Naive B cell (primary cell): ENCODE measurements around the gene NARF. TPM values are rescaled to one million over a fixed set of nuclear protein-coding genes. Genes with fewer than 3 reads are reported as not detected.

Experiments
- ATAC-seq, 2 donors: fragments of 150-1000 bp; cut with Tn5 transposase; 2 replicates each; pipeline ENCODE4 v1.10.0; 2021; ENCODE audit warnings: low read depth in 2 of 2, mild to moderate bottlenecking in 2 of 2, moderate library complexity in 2 of 2
- DNase-seq: peaks from one replicate; pipeline ENCODE4 v3.0.0; 2022
- H3K27ac Mint-ChIP-seq, 6 donors: one replicate each; pipeline ENCODE4 v1.8.0; 2020 to 2022; ENCODE audit warnings: mild to moderate bottlenecking in 6 of 6, mixed read lengths in 6 of 6, moderate library complexity in 5 of 6, inconsistent platforms in 2 of 6
- H3K27me3 Mint-ChIP-seq, 3 donors: one replicate each; pipeline ENCODE4 v1.8.0; 2021 to 2022; ENCODE audit warnings: mixed read lengths in 3 of 3, mild to moderate bottlenecking in 1 of 3
- H3K36me3 Mint-ChIP-seq, 2 donors: one replicate each; pipeline ENCODE4 v1.8.0; 2020 to 2022; ENCODE audit warnings: mixed read lengths in 2 of 2, inconsistent platforms in 1 of 2, mild to moderate bottlenecking in 1 of 2
- H3K4me1 Mint-ChIP-seq, 3 donors: one replicate each; pipeline ENCODE4 v1.8.0; 2020 to 2022; ENCODE audit warnings: mixed read lengths in 3 of 3, inconsistent platforms in 1 of 3, mild to moderate bottlenecking in 1 of 3, moderate library complexity in 1 of 3
- H3K4me3 Mint-ChIP-seq, 8 donors: one replicate each; pipeline ENCODE4 v1.8.0; 2020 to 2022; ENCODE audit warnings: mild to moderate bottlenecking in 8 of 8, mixed read lengths in 8 of 8, moderate library complexity in 8 of 8, inconsistent platforms in 2 of 8
- H3K9me3 Mint-ChIP-seq, 7 donors: one replicate each; pipeline ENCODE4 v1.8.0; 2020 to 2022; ENCODE audit warnings: mixed read lengths in 7 of 7, mild to moderate bottlenecking in 5 of 7, inconsistent platforms in 2 of 7, moderate library complexity in 1 of 7
- polyA plus RNA-seq, 6 donors: library from polyadenylated mRNA; unstranded; fragments of 300-500 nt; fragmentation: Illumina TruSeq; gene quantifications; one replicate each; pipeline ENCODE4 v1.2.3, GENCODE V29; 2021; ENCODE audit warnings: low read depth in 6 of 6

NARF gene
- polyA plus RNA-seq, 6 donors from 2014 or later = 72.3 to 137 (median 95.0) TPM

- H3K4me3 Mint-ChIP-seq = no peak overlapping the region
- no peak overlapping the region for H3K27ac Mint-ChIP-seq
- H3K4me1 Mint-ChIP-seq = peaks cover 14 to 43% (median 32%) of the 10 kb centered on the region in 3 donors
- DNase-seq = no peak
- no peak for ATAC-seq
- no peaks in the 10 kb centered on the region for H3K27me3 Mint-ChIP-seq
- no peaks in the 10 kb centered on the region for H3K9me3 Mint-ChIP-seq
- no peaks in the 10 kb centered on the region for H3K36me3 Mint-ChIP-seq
Observed at GRCh38 chr17:82436601-82437324, 21.8 kb upstream of the NARF start.

- no peak overlapping the region for H3K4me3 Mint-ChIP-seq
- no peak overlapping the region for H3K27ac Mint-ChIP-seq
- no peaks in the 10 kb centered on the region for H3K9me3 Mint-ChIP-seq
- H3K27me3 Mint-ChIP-seq = no peaks in the 10 kb centered on the region
- no peak for ATAC-seq
- H3K36me3 Mint-ChIP-seq = no peaks in the 10 kb centered on the region
- no peak for DNase-seq
- peaks cover 15 to 46% (median 32%) of the 10 kb centered on the region in 3 donors for H3K4me1 Mint-ChIP-seq
Observed at GRCh38 chr17:82437325-82437668, 21.2 kb upstream of the NARF start.

- ATAC-seq (no peak), DNase-seq (no peak)
- Mint-ChIP-seq H3K4me1 (peaks cover 15 to 47% (median 32%) of the 10 kb centered on the region in 3 donors), H3K4me3 (no peak overlapping the region), H3K9me3 (no peaks in the 10 kb centered on the region), H3K36me3 (peaks cover 0 to 5% of the 10 kb centered on the region in 2 donors), H3K27ac (peak overlapping the region in 2 of 6 donors; percentile 51 to 54), H3K27me3 (no peaks in the 10 kb centered on the region)
Observed at GRCh38 chr17:82438401-82439193, 19.9 kb upstream of the NARF start.

GRCh38 chr17:82439194-82439828 is 19.2 kb upstream of the NARF start:
- H3K4me1 Mint-ChIP-seq = peaks cover 12 to 40% (median 27%) of the 10 kb centered on the region in 3 donors
- ATAC-seq (no peak), DNase-seq (no peak)
- H3K36me3 Mint-ChIP-seq = peaks cover 0 to 5% of the 10 kb centered on the region in 2 donors
- H3K9me3 Mint-ChIP-seq = no peaks in the 10 kb centered on the region
- H3K27ac Mint-ChIP-seq = peak overlapping the region in 3 of 6 donors; percentile 24 to 51 (median 44)
- no peaks in the 10 kb centered on the region for H3K27me3 Mint-ChIP-seq
- H3K4me3 Mint-ChIP-seq = no peak overlapping the region

- ATAC-seq = no peak
- H3K4me3 Mint-ChIP-seq = peak overlapping the region in 5 of 8 donors; percentile 41 to 80 (median 72)
- no peaks in the 10 kb centered on the region for H3K9me3 Mint-ChIP-seq
- H3K4me1 Mint-ChIP-seq = peaks cover 12 to 35% (median 21%) of the 10 kb centered on the region in 3 donors
- peak overlapping the region in 4 of 6 donors; percentile 44 to 96 (median 92) for H3K27ac Mint-ChIP-seq
- peaks cover 0 to 5% of the 10 kb centered on the region in 2 donors for H3K36me3 Mint-ChIP-seq
- DNase-seq = no peak
- no peaks in the 10 kb centered on the region for H3K27me3 Mint-ChIP-seq
Observed at GRCh38 chr17:82439829-82440365, 18.6 kb upstream of the NARF start.

GRCh38 chr17:82440469-82440981 is 18.0 kb upstream of the NARF start:
- Mint-ChIP-seq H3K36me3 (peaks cover 0 to 5% of the 10 kb centered on the region in 2 donors), H3K4me3 (peak overlapping the region; percentile 41 to 82 (median 73)), H3K9me3 (no peaks in the 10 kb centered on the region), H3K27ac (peak overlapping the region in 5 of 6 donors; percentile 91 to 96 (median 94)), H3K27me3 (no peaks in the 10 kb centered on the region), H3K4me1 (peaks cover 12 to 30% (median 17%) of the 10 kb centered on the region in 3 donors)
- DNase-seq = peak; percentile 31
- peak; percentile 58 to 60 for ATAC-seq

- H3K9me3 Mint-ChIP-seq = no peaks in the 10 kb centered on the region
- H3K36me3 Mint-ChIP-seq = peaks cover 0 to 5% of the 10 kb centered on the region in 2 donors
- H3K4me1 Mint-ChIP-seq = peaks cover 12 to 36% (median 17%) of the 10 kb centered on the region in 3 donors
- no peaks in the 10 kb centered on the region for H3K27me3 Mint-ChIP-seq
- peak; percentile 12 to 19 for ATAC-seq
- H3K27ac Mint-ChIP-seq = peak overlapping the region in 4 of 6 donors; percentile 33 to 96 (median 94)
- no peak for DNase-seq
- peak overlapping the region in 6 of 8 donors; percentile 32 to 82 (median 73) for H3K4me3 Mint-ChIP-seq
Observed at GRCh38 chr17:82440991-82441627, 17.4 kb upstream of the NARF start.

- DNase-seq (no peak), ATAC-seq (peak; percentile 39 to 45)
- Mint-ChIP-seq H3K27me3 (no peaks in the 10 kb centered on the region), H3K36me3 (peaks cover 0 to 5% of the 10 kb centered on the region in 2 donors), H3K9me3 (no peaks in the 10 kb centered on the region), H3K4me3 (peak overlapping the region in 1 of 8 donors; percentile 31), H3K4me1 (peaks cover 12 to 43% (median 20%) of the 10 kb centered on the region in 3 donors), H3K27ac (peak overlapping the region in 4 of 6 donors; percentile 33 to 92 (median 86))
Observed at GRCh38 chr17:82441691-82442487, 16.7 kb upstream of the NARF start.

- peak overlapping the region in 3 of 6 donors; percentile 44 to 56 (median 44) for H3K27ac Mint-ChIP-seq
- peaks cover 16 to 51% (median 23%) of the 10 kb centered on the region in 3 donors for H3K4me1 Mint-ChIP-seq
- H3K36me3 Mint-ChIP-seq = peaks cover 0 to 5% of the 10 kb centered on the region in 2 donors
- H3K9me3 Mint-ChIP-seq = no peaks in the 10 kb centered on the region
- H3K27me3 Mint-ChIP-seq = no peaks in the 10 kb centered on the region
- no peak for ATAC-seq
- DNase-seq = no peak
- peak overlapping the region in 2 of 8 donors; percentile 33 to 48 for H3K4me3 Mint-ChIP-seq
Observed at GRCh38 chr17:82442643-82443464, 15.7 kb upstream of the NARF start.

- H3K27ac Mint-ChIP-seq = peak overlapping the region in 1 of 6 donors; percentile 56
- no peak for DNase-seq
- peak overlapping the region in 1 of 8 donors; percentile 48 for H3K4me3 Mint-ChIP-seq
- no peaks in the 10 kb centered on the region for H3K9me3 Mint-ChIP-seq
- no peaks in the 10 kb centered on the region for H3K27me3 Mint-ChIP-seq
- peaks cover 0 to 5% of the 10 kb centered on the region in 2 donors for H3K36me3 Mint-ChIP-seq
- H3K4me1 Mint-ChIP-seq = peaks cover 16 to 46% (median 23%) of the 10 kb centered on the region in 3 donors
- ATAC-seq = no peak
Observed at GRCh38 chr17:82443465-82444283, 14.9 kb upstream of the NARF start.
